ENCODE results near the gene KLHL33. TPM values are rescaled to one million over a fixed set of nuclear protein-coding genes. Genes with fewer than 3 reads are reported as not detected.

KLHL33 gene, protein sequence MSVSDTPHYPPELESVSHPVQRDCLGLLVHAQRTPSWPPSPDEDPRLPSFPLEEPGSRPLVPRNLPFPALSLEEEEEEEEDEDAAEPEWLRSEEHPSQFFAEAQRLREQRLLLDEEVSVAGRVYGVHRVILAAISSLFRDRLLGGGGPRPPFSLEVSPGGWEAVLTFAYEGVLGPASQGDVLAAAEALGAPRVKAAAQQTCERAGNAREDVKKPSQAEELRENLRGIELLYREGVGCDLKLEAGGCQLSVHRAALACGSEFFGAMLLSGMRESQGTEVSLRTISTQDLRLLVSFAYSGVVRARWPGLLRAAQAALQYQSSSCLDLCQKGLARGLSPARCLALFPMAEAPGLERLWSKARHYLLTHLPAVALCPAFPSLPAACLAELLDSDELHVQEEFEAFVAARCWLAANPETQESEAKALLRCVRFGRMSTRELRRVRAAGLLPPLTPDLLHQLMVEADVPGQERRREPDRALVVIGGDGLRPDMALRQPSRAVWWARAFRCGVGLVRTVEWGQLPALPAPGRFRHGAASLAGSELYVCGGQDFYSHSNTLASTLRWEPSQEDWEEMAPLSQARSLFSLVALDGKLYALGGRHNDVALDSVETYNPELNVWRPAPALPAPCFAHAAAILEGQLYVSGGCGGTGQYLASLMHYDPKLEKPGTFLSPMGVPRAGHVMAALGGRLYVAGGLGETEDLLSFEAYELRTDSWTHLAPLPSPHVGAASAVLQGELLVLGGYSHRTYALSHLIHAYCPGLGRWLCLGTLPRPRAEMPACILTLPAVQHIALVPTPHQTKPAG
- under 0.01 TPM in 1 of 2 replicates, not detected in the other for total RNA-seq

GRCh38 chr14:20435582-20436362, at the start of gene KLHL33:
TSS of gene KLHL33 (minus strand) at chr14:20436166. CDS start at chr14:20435811, 355 bp downstream.

DNA sequence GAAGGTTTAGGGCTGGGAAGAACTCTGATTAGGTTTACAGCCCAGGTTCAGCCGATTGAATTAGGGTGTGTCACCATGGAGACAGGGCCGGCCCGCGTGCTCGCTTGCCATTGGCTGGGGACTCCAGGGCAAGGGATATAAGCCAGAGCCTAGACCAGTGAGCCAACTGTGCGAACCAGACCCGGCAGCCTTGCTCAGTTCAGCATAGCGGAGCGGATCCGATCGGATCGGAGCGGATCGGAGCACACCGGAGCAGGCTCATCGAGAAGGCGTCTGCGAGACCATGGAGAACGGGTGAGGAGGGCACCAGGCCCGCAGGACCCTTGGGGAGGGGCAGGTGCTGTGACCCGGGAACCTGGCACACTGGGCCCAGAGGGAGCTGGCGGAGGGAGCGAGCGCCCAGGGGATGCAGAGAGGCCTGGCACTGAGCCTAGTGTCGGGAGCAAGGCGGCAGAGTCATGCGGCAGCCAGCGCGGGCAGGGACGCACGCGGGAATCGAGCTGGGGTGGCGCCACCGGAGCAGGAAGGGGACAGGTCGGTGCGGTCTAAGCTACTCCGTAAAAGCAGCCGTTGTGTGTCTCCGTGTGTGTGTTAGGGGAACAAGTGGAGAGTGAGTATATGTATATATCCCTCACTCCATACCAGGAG, 33.4 kb upstream of the KLHL33 start, which contains the start of gene PNP:
Gene PNP, plus strand, starts transcription at position 165 of the 648 bp plus-strand sequence. Its CDS starts 119 bp downstream, at position 284.

GRCh38 chr14:20461225-20462141, 25.5 kb upstream of the KLHL33 start, which contains the start of gene PIP4P1:
TSS of gene PIP4P1 (minus strand) at chr14:20461434. CDS start at chr14:20461325, 109 bp downstream.

GRCh38 chr14:20454516-20455354, 18.8 kb upstream of the KLHL33 start, which contains the start of the genes APEX1 and OSGEP:
TSS of gene APEX1 (plus strand) at chr14:20455226. CDS start at chr14:20455646, 420 bp downstream.
TSS of gene OSGEP (minus strand) at chr14:20454812. CDS start at chr14:20454683, 129 bp downstream.

GRCh38 chr14:20412876-20413743, 22.9 kb downstream of the KLHL33 start, which contains the start of gene TEP1:
TSS of gene TEP1 (minus strand) at chr14:20413501. CDS start at chr14:20408439, 5,062 bp downstream.

Small RNA genes within 50 kb of the gene (small RNA-seq; reads per million reads assigned to genes)
- gene RNA5SP382 (ENCODE audit: low replicate concordance) = 3.2 reads per million, percentile 80 among the genes with 10 or more reads in this experiment

Other genes with a start within 250 kb of the KLHL33 start
- not detected in 2 replicates for gene OR11G2, start 245.3 kb downstream of the KLHL33 start, total RNA-seq
- gene OR11H6, start 212.5 kb downstream of the KLHL33 start, total RNA-seq = not detected in 2 replicates
- not detected in 2 replicates for gene OR11H7, start 207.2 kb downstream of the KLHL33 start, total RNA-seq
- gene OR11H4, start 196.9 kb downstream of the KLHL33 start, total RNA-seq = not detected in 2 replicates
- 19.7 and 21.0 TPM in 2 replicates for gene TTC5, start 130.2 kb downstream of the KLHL33 start, total RNA-seq
- 36.2 and 44.9 TPM in 2 replicates for gene CCNB1IP1, start 102.9 kb downstream of the KLHL33 start, total RNA-seq
- 10.1 and 18.9 TPM in 2 replicates for gene PARP2, start 92.5 kb downstream of the KLHL33 start, total RNA-seq
- gene TEP1, start 22.7 kb downstream of the KLHL33 start, total RNA-seq = 15.8 and 27.2 TPM in 2 replicates
- 31.3 and 60.0 TPM in 2 replicates for gene OSGEP, start 18.6 kb upstream of the KLHL33 start, total RNA-seq
- gene APEX1, start 19.1 kb upstream of the KLHL33 start, total RNA-seq = 70.2 and 100 TPM in 2 replicates
- gene PIP4P1, start 25.3 kb upstream of the KLHL33 start, total RNA-seq = 24.3 and 43.5 TPM in 2 replicates
- gene PNP, start 33.2 kb upstream of the KLHL33 start, total RNA-seq = 79.7 and 104 TPM in 2 replicates
- not detected in 2 replicates for gene RNASE10, start 69.4 kb upstream of the KLHL33 start, total RNA-seq
- not detected in 2 replicates for gene RNASE9, start 124.9 kb upstream of the KLHL33 start, total RNA-seq
- not detected in 2 replicates for gene RNASE11, start 151.8 kb upstream of the KLHL33 start, total RNA-seq
- not detected in 2 replicates for gene RNASE12, start 155.2 kb upstream of the KLHL33 start, total RNA-seq
- gene OR6S1, start 205.5 kb upstream of the KLHL33 start, total RNA-seq = not detected in 2 replicates
- gene RNASE4, start 248.4 kb upstream of the KLHL33 start, total RNA-seq = 2.9 and 7.0 TPM in 2 replicates